RPMI7951 (cell line): ENCODE data around the gene RASSF3. TPM values are rescaled to one million over a fixed set of nuclear protein-coding genes. Genes with fewer than 3 reads are reported as not detected.
"Not testable (repeated sequence)": the region's sequence is repeated elsewhere in the genome, so short reads cannot be mapped to it uniquely, and the experiment has no call there.

Source experiments
- DNase-seq: peaks from one replicate; pipeline ENCODE4 v3.0.0-alpha.2; 2012; ENCODE audit warnings: low read depth
- total RNA-seq: library from RNA; depleted of rRNA; stranded (reverse); fragments of >200 nt; shearing (Covaris generic); gene quantifications from 2 replicates; pipeline ENCODE4 v1.2.3, GENCODE V29; 2014

The RASSF3 gene
- total RNA-seq, 1 experiment from 2014 or later: 12.4 TPM

- DNase-seq: not testable (repeated sequence)
Observed at GRCh38 chr12:64690236-64690635, 79.9 kb downstream of the RASSF3 start.

- DNase-seq: no peak
Observed at GRCh38 chr12:64691227-64691794, 81.0 kb downstream of the RASSF3 start.

GRCh38 chr12:64691795-64692583 is 81.7 kb downstream of the RASSF3 start:
- DNase-seq: peak; percentile 62

- DNase-seq: no peak
Observed at GRCh38 chr12:64694130-64695040, 84.1 kb downstream of the RASSF3 start.

GRCh38 chr12:64695550-64695949 is 85.3 kb downstream of the RASSF3 start:
- no peak for DNase-seq

GRCh38 chr12:64696080-64696741 is 85.9 kb downstream of the RASSF3 start:
- peak; percentile 30 for DNase-seq

GRCh38 chr12:64699504-64700115 is 89.3 kb downstream of the RASSF3 start:
- no peak for DNase-seq

- no peak for DNase-seq
Observed at GRCh38 chr12:64700532-64700931, 90.2 kb downstream of the RASSF3 start.

GRCh38 chr12:64701283-64701682 is 91.0 kb downstream of the RASSF3 start:
- no peak for DNase-seq

- no peak for DNase-seq
Observed at GRCh38 chr12:64706306-64706705, 96.0 kb downstream of the RASSF3 start.

GRCh38 chr12:64706857-64707256 is 96.6 kb downstream of the RASSF3 start:
- no peak for DNase-seq

- no peak for DNase-seq
Observed at GRCh38 chr12:64707362-64707761, 97.1 kb downstream of the RASSF3 start.

- DNase-seq: no peak
Observed at GRCh38 chr12:64707926-64708325, 97.6 kb downstream of the RASSF3 start.

GRCh38 chr12:64709429-64709828 is 99.1 kb downstream of the RASSF3 start:
- no peak for DNase-seq

- DNase-seq: no peak
Observed at GRCh38 chr12:64713376-64713775, 103.1 kb downstream of the RASSF3 start.

GRCh38 chr12:64714551-64714968 is 104.3 kb downstream of the RASSF3 start:
- DNase-seq: no peak

- DNase-seq: no peak
Observed at GRCh38 chr12:64716371-64716770, 106.1 kb downstream of the RASSF3 start.

GRCh38 chr12:64716839-64717455 is 106.7 kb downstream of the RASSF3 start:
- DNase-seq: no peak

GRCh38 chr12:64718649-64719048 is 108.4 kb downstream of the RASSF3 start:
- no peak for DNase-seq

GRCh38 chr12:64720884-64721283 is 110.6 kb downstream of the RASSF3 start:
- DNase-seq: no peak

GRCh38 chr12:64722835-64723234 is 112.5 kb downstream of the RASSF3 start:
- DNase-seq: no peak
